Uterus (tissue), 4 donors: Measurements from ENCODE around the gene TCF12. TPM values are rescaled to one million over a fixed set of nuclear protein-coding genes. Genes with fewer than 3 reads are reported as not detected.

Experiments used
- DNase-seq, 2 donors: peaks; one replicate each; pipeline ENCODE4 v3.0.0-alpha.2; 2019 to 2020
- H3K27ac ChIP-seq, 2 donors: fragments of 200-600 bp; sonication (generic); 1 replicate in 1 of 2; 2 replicates in 1 of 2; pipeline ENCODE4 v1.5.1; 2016 to 2018
- H3K27me3 ChIP-seq, 2 donors: fragments of 200-600 bp; sonication (generic); one replicate each; pipeline ENCODE4 v1.5.1; 2018 to 2019; ENCODE audit warnings: control low read depth in 1 of 2
- H3K36me3 ChIP-seq, 2 donors: fragments of 200-600 bp; sonication (generic); one replicate each; pipeline ENCODE4 v1.5.1; 2019; ENCODE audit warnings: control low read depth in 1 of 2
- H3K4me1 ChIP-seq, 2 donors: fragments of 200-600 bp; sonication (generic); one replicate each; pipeline ENCODE4 v1.5.1; 2018 to 2019; ENCODE audit warnings: control low read depth in 1 of 2
- H3K4me3 ChIP-seq, 2 donors: fragments of 200-600 bp; sonication (generic); 1 replicate in 1 of 2; 2 replicates in 1 of 2; pipeline ENCODE4 v1.5.1; 2018 to 2019; ENCODE audit warnings: mild to moderate bottlenecking in 1 of 2
- H3K9me3 ChIP-seq, 2 donors: fragments of 200-600 bp; sonication (generic); one replicate each; pipeline ENCODE4 v1.5.1; 2019; ENCODE audit warnings: control low read depth in 1 of 2
- CTCF ChIP-seq, 4 experiments: fragments of 200-600 bp in 2 of 4; fragments of 450-650 bp in 2 of 4; sonication (generic) in 2 of 4; IDR thresholded peaks; one replicate each; pipeline ENCODE4 v1.5.1; 2016 to 2019; ENCODE audit warnings: antibody characterized with exemption in 4 of 4, mild to moderate bottlenecking in 2 of 4, moderate library complexity in 1 of 4
- POLR2A ChIP-seq, 2 donors: fragments of 450-650 bp; IDR thresholded peaks; one replicate each; pipeline ENCODE4 v1.6.1; 2016; ENCODE audit warnings: antibody characterized with exemption in 2 of 2, mild to moderate bottlenecking in 1 of 2, moderate library complexity in 1 of 2
- intact Hi-C: fragments of 100-400 bp; cut with DNase I; formaldehyde crosslinking; loops from one replicate; pipeline ENCODE4 v1.15.1; 2023; ENCODE audit warnings: low total_unique reads
- total RNA-seq, 4 donors: library from RNA; depleted of rRNA in 3 of 4; stranded (reverse); fragments of >200 nt in 3 of 4; gene quantifications; one replicate each; pipeline versions ENCODE4 v1.1.0 to v1.2.4, GENCODE V29; 2014 to 2023
- donor health status: DM: yes; HTN: yes; CAD: no.

Gene TCF12
- total RNA-seq, 4 donors from 2014 or later = 109 to 361 (median 196) TPM

GRCh38 chr15:57015360-57015759 lies 96.9 kb downstream of the TCF12 start:
- intact Hi-C loops = no loop called here

GRCh38 chr15:57015897-57016296 lies 97.5 kb downstream of the TCF12 start:
- Histone ChIP-seq H3K9me3 (no peaks in the 10 kb centered on the region), H3K4me3 (no peak overlapping the region), H3K4me1 (no peaks in the 10 kb centered on the region), H3K27me3 (no peaks in the 10 kb centered on the region), H3K27ac (no peak overlapping the region), H3K36me3 (no peaks in the 10 kb centered on the region)
- TF ChIP-seq CTCF (IDR thresholded peaks at IDR 0.05) (no peak), POLR2A (IDR thresholded peaks at IDR 0.05) (no peak)
- DNase-seq = no peak
- intact Hi-C loops = no loop called here

More at GRCh38 chr15:57015360-57015759, 96.9 kb downstream of the TCF12 start:
- H3K4me1 ChIP-seq = no peaks in the 10 kb centered on the region
- no peak overlapping the region for H3K4me3 ChIP-seq
- no peaks in the 10 kb centered on the region for H3K9me3 ChIP-seq
- no peaks in the 10 kb centered on the region for H3K27me3 ChIP-seq
- TF ChIP-seq POLR2A (IDR thresholded peaks at IDR 0.05) (no peak), CTCF (IDR thresholded peaks at IDR 0.05) (no peak)
- H3K36me3 ChIP-seq = no peaks in the 10 kb centered on the region
- no peak overlapping the region for H3K27ac ChIP-seq
- DNase-seq = no peak

GRCh38 chr15:57017024-57017423 lies 98.6 kb downstream of the TCF12 start:
- Histone ChIP-seq H3K27me3 (no peaks in the 10 kb centered on the region), H3K4me1 (no peaks in the 10 kb centered on the region), H3K9me3 (no peaks in the 10 kb centered on the region), H3K36me3 (no peaks in the 10 kb centered on the region), H3K27ac (no peak overlapping the region), H3K4me3 (no peak overlapping the region)
- TF ChIP-seq CTCF (IDR thresholded peaks at IDR 0.05) = no peak
- no peak for TF ChIP-seq POLR2A (IDR thresholded peaks at IDR 0.05)
- intact Hi-C loops = no loop called here
- DNase-seq = no peak

GRCh38 chr15:57018151-57018550 lies 99.7 kb downstream of the TCF12 start:
- Histone ChIP-seq H3K4me3 (no peak overlapping the region), H3K9me3 (no peaks in the 10 kb centered on the region), H3K4me1 (no peaks in the 10 kb centered on the region), H3K36me3 (no peaks in the 10 kb centered on the region), H3K27ac (no peak overlapping the region), H3K27me3 (no peaks in the 10 kb centered on the region)
- intact Hi-C loops = no loop called here
- no peak for TF ChIP-seq POLR2A (IDR thresholded peaks at IDR 0.05)
- no peak for TF ChIP-seq CTCF (IDR thresholded peaks at IDR 0.05)
- no peak for DNase-seq

- no peaks in the 10 kb centered on the region for H3K27me3 ChIP-seq
These were observed 101.2 kb downstream of the TCF12 start for GRCh38 chr15:57019496-57020160.

More at GRCh38 chr15:57019496-57020160, 101.2 kb downstream of the TCF12 start:
- H3K9me3 ChIP-seq = no peaks in the 10 kb centered on the region
- intact Hi-C loops = no loop called here
- DNase-seq = no peak
- H3K4me1 ChIP-seq = no peaks in the 10 kb centered on the region
- H3K4me3 ChIP-seq = no peak overlapping the region
- TF ChIP-seq CTCF (IDR thresholded peaks at IDR 0.05) = no peak
- TF ChIP-seq POLR2A (IDR thresholded peaks at IDR 0.05) = no peak
- no peaks in the 10 kb centered on the region for H3K36me3 ChIP-seq
- no peak overlapping the region for H3K27ac ChIP-seq
